OCI-LY7 (cell line): ENCODE measurements around the gene EMSY. TPM values are rescaled to one million over a fixed set of nuclear protein-coding genes. Genes with fewer than 3 reads are reported as not detected.

Experiments used
- BruUV-seq: library from RNA; stranded (reverse); fragments of 400-500 nt; replicated peaks from 2 replicates; lab custom pipeline; 2021; lab: Mats Ljungman, UMichigan
- CTCF ChIA-PET: fragments of 300-600 bp; sonication (Branson Sonifier 250); formaldehyde crosslinking; loops from one replicate; lab custom pipeline; 2022; ENCODE audit warnings: antibody characterized with exemption; ENCODE audit not compliant: unreplicated experiment; lab: Charles Lee
- POLR2A ChIA-PET: fragments of 300-600 bp; sonication (Branson Sonifier 250); formaldehyde crosslinking; loops from one replicate; lab custom pipeline; 2022; ENCODE audit warnings: antibody characterized with exemption; lab: Charles Lee
- DNase-seq: peaks from one replicate; pipeline ENCODE4 v3.0.0-alpha.2; 2015; ENCODE audit warnings: low spot score
- H2AFZ ChIP-seq: fragments of 200-600 bp; sonication (generic), shearing (Covaris generic); 2 replicates; pipeline ENCODE4 v1.6.1; 2014; ENCODE audit warnings: mild to moderate bottlenecking, antibody characterized with exemption, low read length, moderate library complexity
- H3K27ac ChIP-seq: fragments of 200-600 bp; sonication (generic); 2 replicates; pipeline ENCODE4 v1.5.1; 2014; ENCODE audit warnings: mixed run types, low read depth, mild to moderate bottlenecking, moderate library complexity, low read length, inconsistent platforms; ENCODE audit not compliant: poor library complexity, severe bottlenecking
- H3K36me3 ChIP-seq: fragments of 200-600 bp; sonication (generic); 2 replicates; pipeline ENCODE4 v1.6.1; 2014; ENCODE audit warnings: mild to moderate bottlenecking, antibody characterized with exemption, low read length, moderate library complexity, mixed read lengths; ENCODE audit not compliant: insufficient read depth
- H3K4me1 ChIP-seq: fragments of 200-600 bp; sonication (generic); 2 replicates; pipeline ENCODE4 v1.5.1; 2014; ENCODE audit warnings: mild to moderate bottlenecking, low read length; ENCODE audit not compliant: insufficient read depth, poor library complexity, severe bottlenecking
- H3K4me2 ChIP-seq: fragments of 200-600 bp; sonication (generic); 2 replicates; pipeline ENCODE4 v1.6.1; 2014; ENCODE audit warnings: mild to moderate bottlenecking, low read length
- H3K4me3 ChIP-seq: fragments of 200-600 bp; sonication (generic); 2 replicates; pipeline ENCODE4 v1.5.1; 2014; ENCODE audit warnings: mild to moderate bottlenecking, low read depth, low read length; ENCODE audit not compliant: poor library complexity, severe bottlenecking
- H3K79me2 ChIP-seq: fragments of 200-600 bp; sonication (generic); 2 replicates; pipeline ENCODE4 v1.6.1; 2016; ENCODE audit warnings: low read depth, mild to moderate bottlenecking, low read length, moderate library complexity, mixed read lengths; ENCODE audit not compliant: insufficient read depth
- H3K9me2 ChIP-seq: fragments of 200-600 bp; sonication (generic); 2 replicates; pipeline ENCODE4 v1.6.1; 2016; ENCODE audit warnings: mild to moderate bottlenecking, low read length, mixed read lengths; ENCODE audit not compliant: insufficient read depth
- H3K9me3 ChIP-seq: fragments of 200-600 bp; sonication (generic); 2 replicates; pipeline ENCODE4 v1.6.1; 2014; ENCODE audit warnings: mild to moderate bottlenecking, mixed run types, low read length, mixed read lengths
- H4K20me1 ChIP-seq: fragments of 200-600 bp; sonication (generic); 2 replicates; pipeline ENCODE4 v1.6.1; 2014; ENCODE audit warnings: mild to moderate bottlenecking, antibody characterized with exemption, low read length, moderate library complexity, mixed read lengths; ENCODE audit not compliant: insufficient read depth
- EZH2phosphoT487 ChIP-seq: fragments of 200-600 bp; sonication (generic); IDR thresholded peaks from 2 replicates; pipeline ENCODE4 v1.6.1; 2018; ENCODE audit warnings: low read depth, borderline replicate concordance, mild to moderate bottlenecking, mixed run types, antibody characterized with exemption, low read length, moderate library complexity, mixed read lengths
- intact Hi-C: fragments of 100-400 bp; cut with micrococcal nuclease; formaldehyde crosslinking; loops from one replicate; pipeline ENCODE4 v1.10.0; 2022; ENCODE audit not compliant: unreplicated experiment
- total RNA-seq, 2 experiments: library from RNA; depleted of rRNA in 1 of 2; stranded (reverse); fragments of >200 nt in 1 of 2; shearing (Covaris generic) in 1 of 2; gene quantifications; 2 replicates each; pipeline ENCODE4 v1.2.3, GENCODE V29; 2014 to 2022
- TF ChIP-seq, protein P1 (sequence below): fragments of 200-600 bp; sonication (generic); conservative IDR thresholded peaks from 2 replicates; pipeline ENCODE4 v1.5.1; 2014; ENCODE audit warnings: mild to moderate bottlenecking, antibody characterized with exemption, low read length, moderate library complexity, mixed read lengths

Gene EMSY
- total RNA-seq, 2 experiments from 2014 or later: 26.3 to 29.8 TPM

DNA sequence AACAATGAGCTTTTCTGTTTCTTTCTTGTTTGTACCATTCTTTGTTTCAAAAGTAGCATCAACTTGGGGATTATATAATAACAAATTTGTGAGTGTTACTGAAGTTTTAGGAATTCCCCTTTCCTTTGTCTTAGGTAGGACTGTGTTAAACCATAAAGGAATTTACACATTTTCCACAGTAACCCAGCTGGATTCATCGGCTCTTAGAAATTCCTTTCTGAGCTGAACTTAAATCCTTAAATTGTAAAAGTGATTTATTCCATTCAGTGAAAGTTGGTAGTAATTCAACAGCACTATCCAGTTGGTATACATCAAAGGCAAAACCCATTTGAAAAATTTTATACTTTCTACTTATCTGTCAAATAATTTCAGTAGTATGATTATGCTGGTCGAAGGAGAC is 11.8 kb downstream of the EMSY start:
- Histone ChIP-seq H3K4me1 (no peaks in the 10 kb centered on the region), H3K9me3 (no peaks in the 10 kb centered on the region), H3K36me3 (peaks cover 60% of the 10 kb centered on the region), H3K27ac (no peak overlapping the region), H3K9me2 (no peaks in the 10 kb centered on the region), H3K4me2 (no peak overlapping the region), H3K4me3 (no peak overlapping the region), H3K79me2 (no peaks in the 10 kb centered on the region), H2AFZ (no peak overlapping the region), H4K20me1 (no peaks in the 10 kb centered on the region)
- no peak for DNase-seq
- intact Hi-C loops: no loop called here
- TF ChIP-seq, protein P1, sequence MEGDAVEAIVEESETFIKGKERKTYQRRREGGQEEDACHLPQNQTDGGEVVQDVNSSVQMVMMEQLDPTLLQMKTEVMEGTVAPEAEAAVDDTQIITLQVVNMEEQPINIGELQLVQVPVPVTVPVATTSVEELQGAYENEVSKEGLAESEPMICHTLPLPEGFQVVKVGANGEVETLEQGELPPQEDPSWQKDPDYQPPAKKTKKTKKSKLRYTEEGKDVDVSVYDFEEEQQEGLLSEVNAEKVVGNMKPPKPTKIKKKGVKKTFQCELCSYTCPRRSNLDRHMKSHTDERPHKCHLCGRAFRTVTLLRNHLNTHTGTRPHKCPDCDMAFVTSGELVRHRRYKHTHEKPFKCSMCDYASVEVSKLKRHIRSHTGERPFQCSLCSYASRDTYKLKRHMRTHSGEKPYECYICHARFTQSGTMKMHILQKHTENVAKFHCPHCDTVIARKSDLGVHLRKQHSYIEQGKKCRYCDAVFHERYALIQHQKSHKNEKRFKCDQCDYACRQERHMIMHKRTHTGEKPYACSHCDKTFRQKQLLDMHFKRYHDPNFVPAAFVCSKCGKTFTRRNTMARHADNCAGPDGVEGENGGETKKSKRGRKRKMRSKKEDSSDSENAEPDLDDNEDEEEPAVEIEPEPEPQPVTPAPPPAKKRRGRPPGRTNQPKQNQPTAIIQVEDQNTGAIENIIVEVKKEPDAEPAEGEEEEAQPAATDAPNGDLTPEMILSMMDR: no peak
- TF ChIP-seq EZH2phosphoT487: no peak
- BruUV-seq: no TSS peak
- ChIA-PET POLR2A (interaction anchor here (0.5 to 0.6 kb wide), 2 partner anchors 364 to 466 kb away, joined by 3 to 6 read pairs; no protein-coding TSS in a partner anchor), CTCF (no interaction called here)

GRCh38 chr11:76459299-76459698 is 14.5 kb downstream of the EMSY start:
- peaks cover 45% of the 10 kb centered on the region for H3K36me3 ChIP-seq
- ChIA-PET CTCF (no interaction called here), POLR2A (interaction anchor here (0.6 to 1.6 kb wide), 4 partner anchors 8 to 12 kb away, joined by 3 to 4 read pairs (median 3); no protein-coding TSS in a partner anchor)
- H3K4me1 ChIP-seq: no peaks in the 10 kb centered on the region
- no peak for DNase-seq
- H3K4me3 ChIP-seq: no peak overlapping the region
- BruUV-seq: no TSS peak
- H3K27ac ChIP-seq: no peak overlapping the region
- TF ChIP-seq, protein P1: peak; percentile 57
- no peak for TF ChIP-seq EZH2phosphoT487
- no peaks in the 10 kb centered on the region for H3K79me2 ChIP-seq
- no peaks in the 10 kb centered on the region for H3K9me3 ChIP-seq
- H4K20me1 ChIP-seq: no peaks in the 10 kb centered on the region
- H3K4me2 ChIP-seq: no peak overlapping the region
- intact Hi-C loops: no loop called here
- no peaks in the 10 kb centered on the region for H3K9me2 ChIP-seq
- H2AFZ ChIP-seq: no peak overlapping the region

- no peaks in the 10 kb centered on the region for H3K4me1 ChIP-seq
- H3K27ac ChIP-seq: no peak overlapping the region
- no peaks in the 10 kb centered on the region for H3K9me3 ChIP-seq
- peaks cover 48% of the 10 kb centered on the region for H3K36me3 ChIP-seq
- H3K79me2 ChIP-seq: no peaks in the 10 kb centered on the region
- TF ChIP-seq, protein P1: no peak
- TF ChIP-seq EZH2phosphoT487: no peak
- BruUV-seq: no TSS peak
- ChIA-PET CTCF (no interaction called here), POLR2A (no interaction called here)
- no peak overlapping the region for H2AFZ ChIP-seq
- H3K4me3 ChIP-seq: no peak overlapping the region
- H3K4me2 ChIP-seq: no peak overlapping the region
- intact Hi-C loops: no loop called here
- DNase-seq: no peak
- no peaks in the 10 kb centered on the region for H4K20me1 ChIP-seq
- H3K9me2 ChIP-seq: no peaks in the 10 kb centered on the region
These were observed 15.0 kb downstream of the EMSY start for GRCh38 chr11:76459846-76460245.
